Measurements from ENCODE around the gene GBP1.
"Not testable (repeated sequence)": the region's sequence is repeated elsewhere in the genome, so short reads cannot be mapped to it uniquely, and the experiment has no call there.

Gene GBP1

GRCh38 chr1:89060091-89060490 lies 4.9 kb downstream of the GBP1 start:
- no peak for TF ChIP-seq CTCF (IDR thresholded peaks at IDR 0.05; ENCODE audit: borderline replicate concordance, insufficient read depth, low read depth, low read length)
- no peak overlapping the region for H3K4me3 ChIP-seq (ENCODE audit: low read depth, low read length)

GRCh38 chr1:89051955-89052312 lies 13.1 kb downstream of the GBP1 start:
- TF ChIP-seq CTCF (IDR thresholded peaks at IDR 0.05; ENCODE audit: borderline replicate concordance, insufficient read depth, low read depth, low read length): no peak
- H3K4me3 ChIP-seq (ENCODE audit: low read depth, low read length): no peak overlapping the region

- no peak overlapping the region for H3K4me3 ChIP-seq (ENCODE audit: low read depth, low read length)
- no peak for TF ChIP-seq CTCF (IDR thresholded peaks at IDR 0.05; ENCODE audit: borderline replicate concordance, insufficient read depth, low read depth, low read length)
Observed at GRCh38 chr1:89051300-89051954, 13.6 kb downstream of the GBP1 start.

GRCh38 chr1:89050649-89051033 lies 14.4 kb downstream of the GBP1 start:
- H3K4me3 ChIP-seq (ENCODE audit: low read depth, low read length): no peak overlapping the region
- TF ChIP-seq CTCF (IDR thresholded peaks at IDR 0.05; ENCODE audit: borderline replicate concordance, insufficient read depth, low read depth, low read length): no peak

GRCh38 chr1:89049901-89050648 lies 14.9 kb downstream of the GBP1 start:
- H3K4me3 ChIP-seq (ENCODE audit: low read depth, low read length): not testable (repeated sequence)

GRCh38 chr1:89049187-89049586 lies 15.8 kb downstream of the GBP1 start:
- H3K4me3 ChIP-seq (ENCODE audit: low read depth, low read length): not testable (repeated sequence)

GRCh38 chr1:89047734-89048133 lies 17.3 kb downstream of the GBP1 start:
- H3K4me3 ChIP-seq (ENCODE audit: low read depth, low read length): no peak overlapping the region

GRCh38 chr1:89046318-89047183 lies 18.5 kb downstream of the GBP1 start:
- H3K4me3 ChIP-seq (ENCODE audit: low read depth, low read length): not testable (repeated sequence)

More at GRCh38 chr1:89047734-89048133, 17.3 kb downstream of the GBP1 start:
- TF ChIP-seq CTCF (IDR thresholded peaks at IDR 0.05; ENCODE audit: borderline replicate concordance, insufficient read depth, low read depth, low read length): no peak
